Esophagus squamous epithelium (tissue), 4 donors: Measurements from ENCODE around the gene ADAR.

Experiments
- POLR2A ChIP-seq, 4 donors: fragments of 450-650 bp; IDR thresholded peaks; one replicate each; pipeline ENCODE4 v1.6.1; 2017; ENCODE audit warnings: antibody characterized with exemption in 4 of 4, mild to moderate bottlenecking in 4 of 4, moderate library complexity in 3 of 4
- TF ChIP-seq, protein P1 (sequence below), 6 experiments: fragments of 450-650 bp in 4 of 6; fragments of 200-600 bp in 2 of 6; sonication (generic) in 2 of 6; IDR thresholded peaks; one replicate each; pipeline ENCODE4 v1.5.1; 2016 to 2019; ENCODE audit warnings: antibody characterized with exemption in 6 of 6, mild to moderate bottlenecking in 4 of 6, moderate library complexity in 4 of 6

DNA sequence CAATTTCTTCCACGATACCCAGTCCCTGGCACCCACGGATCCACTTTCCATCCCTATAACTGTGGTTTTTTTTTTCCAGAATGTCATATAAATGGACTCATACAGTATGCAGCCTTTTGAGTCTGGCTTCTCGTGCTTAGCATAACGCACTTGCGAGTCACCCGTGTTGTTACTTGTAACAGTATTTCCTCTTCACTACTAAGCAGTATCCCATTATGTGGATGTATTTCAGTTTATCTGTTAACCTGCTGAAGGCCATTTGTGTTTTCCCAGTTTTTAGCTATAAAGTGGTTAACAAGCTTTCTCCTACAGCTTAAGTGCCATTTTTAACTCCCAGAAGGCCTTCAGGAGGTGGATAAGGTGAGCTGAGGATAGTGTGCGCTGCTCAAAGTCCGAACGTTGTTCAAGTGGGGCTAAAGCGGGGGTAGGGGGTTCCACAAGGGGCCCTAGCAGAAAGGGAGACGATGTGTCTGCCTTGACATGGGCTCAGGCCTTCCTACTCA lies 829 bp downstream of the ADAR start:
- TF ChIP-seq, protein P1, sequence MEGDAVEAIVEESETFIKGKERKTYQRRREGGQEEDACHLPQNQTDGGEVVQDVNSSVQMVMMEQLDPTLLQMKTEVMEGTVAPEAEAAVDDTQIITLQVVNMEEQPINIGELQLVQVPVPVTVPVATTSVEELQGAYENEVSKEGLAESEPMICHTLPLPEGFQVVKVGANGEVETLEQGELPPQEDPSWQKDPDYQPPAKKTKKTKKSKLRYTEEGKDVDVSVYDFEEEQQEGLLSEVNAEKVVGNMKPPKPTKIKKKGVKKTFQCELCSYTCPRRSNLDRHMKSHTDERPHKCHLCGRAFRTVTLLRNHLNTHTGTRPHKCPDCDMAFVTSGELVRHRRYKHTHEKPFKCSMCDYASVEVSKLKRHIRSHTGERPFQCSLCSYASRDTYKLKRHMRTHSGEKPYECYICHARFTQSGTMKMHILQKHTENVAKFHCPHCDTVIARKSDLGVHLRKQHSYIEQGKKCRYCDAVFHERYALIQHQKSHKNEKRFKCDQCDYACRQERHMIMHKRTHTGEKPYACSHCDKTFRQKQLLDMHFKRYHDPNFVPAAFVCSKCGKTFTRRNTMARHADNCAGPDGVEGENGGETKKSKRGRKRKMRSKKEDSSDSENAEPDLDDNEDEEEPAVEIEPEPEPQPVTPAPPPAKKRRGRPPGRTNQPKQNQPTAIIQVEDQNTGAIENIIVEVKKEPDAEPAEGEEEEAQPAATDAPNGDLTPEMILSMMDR (IDR thresholded peaks at IDR 0.05) = no peak
- TF ChIP-seq POLR2A (IDR thresholded peaks at IDR 0.05) = no peak
